CD4-positive, alpha-beta T cell treated with Interleukin-1 beta for 1 hour (primary cell): ENCODE results near the gene COPB1.

Source experiments
- DNase-seq, 2 donors: peaks; one replicate each; pipeline ENCODE4 v3.0.0-alpha.2; 2020 to 2022

The COPB1 gene

GRCh38 chr11:14502039-14502438 lies 2.4 kb upstream of the COPB1 start:
- DNase-seq, result no peak

GRCh38 chr11:14500181-14500651 lies 605 bp upstream of the COPB1 start:
- DNase-seq, result peak; percentile 47 to 67

- no peak for DNase-seq
These were observed 442 bp downstream of the COPB1 start for GRCh38 chr11:14499178-14499559.

GRCh38 chr11:14480716-14481115 lies 18.9 kb downstream of the COPB1 start:
- no peak for DNase-seq

- no peak for DNase-seq
These were observed 28.5 kb downstream of the COPB1 start for GRCh38 chr11:14471127-14471526.

DNA sequence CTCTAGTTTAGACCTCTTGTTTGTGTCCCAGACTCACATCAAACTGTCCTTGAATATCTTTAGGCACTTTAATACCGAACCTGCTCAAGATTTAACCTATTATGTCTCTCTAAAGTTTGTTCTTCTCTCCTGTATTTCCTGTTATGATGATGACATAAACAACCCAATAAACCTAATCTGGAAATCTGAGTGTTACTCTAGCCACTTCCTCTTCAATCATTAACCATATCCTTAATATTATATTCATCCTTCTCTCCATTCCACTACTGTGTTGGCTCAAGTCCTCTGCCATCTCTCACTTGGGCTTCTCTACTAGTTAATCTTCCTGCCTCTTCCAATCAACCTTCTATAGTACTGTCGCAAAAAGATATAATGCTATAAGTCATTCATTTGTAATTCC lies 36.0 kb downstream of the COPB1 start:
- DNase-seq, result no peak

DNA sequence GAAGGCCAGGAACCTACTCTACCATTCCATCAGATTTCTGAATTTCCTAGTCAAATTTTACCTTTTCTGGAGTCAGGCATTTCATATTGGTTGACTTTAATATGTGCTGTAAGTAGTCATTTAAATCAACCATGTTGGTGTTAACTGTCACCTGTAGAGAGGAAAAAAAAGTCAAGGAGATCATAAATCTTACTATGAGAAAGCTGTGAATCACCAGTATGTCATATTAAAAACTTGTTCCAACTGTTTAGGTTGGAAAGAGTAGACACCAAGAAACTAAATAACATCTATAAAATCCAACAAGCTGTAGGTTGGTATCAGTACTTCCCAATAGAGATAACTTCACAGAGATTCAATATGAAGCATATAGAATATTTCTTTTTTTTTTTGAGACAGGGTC lies 39.5 kb downstream of the COPB1 start:
- DNase-seq, result no peak

DNA sequence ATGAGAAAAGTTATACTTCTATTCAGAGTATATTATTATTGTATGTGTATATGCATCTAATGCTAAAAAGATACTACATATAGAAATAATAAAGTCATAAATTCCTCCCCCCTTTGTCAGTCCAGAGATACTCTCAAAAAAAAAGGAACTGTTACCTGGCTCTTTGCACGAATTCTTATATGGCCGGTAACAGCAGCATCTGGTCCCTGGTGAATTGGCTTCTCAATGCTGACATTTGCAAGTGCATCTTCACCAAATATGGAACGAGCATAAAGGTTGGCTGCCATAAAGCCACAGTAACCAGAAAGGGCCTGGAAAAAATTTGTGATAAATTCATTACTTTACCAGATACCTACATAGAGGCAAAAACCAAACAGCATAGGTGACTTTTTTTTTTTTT lies 41.2 kb downstream of the COPB1 start:
- DNase-seq, result no peak

- no peak for DNase-seq
These were observed 43.8 kb downstream of the COPB1 start for GRCh38 chr11:14455648-14456430.

DNA sequence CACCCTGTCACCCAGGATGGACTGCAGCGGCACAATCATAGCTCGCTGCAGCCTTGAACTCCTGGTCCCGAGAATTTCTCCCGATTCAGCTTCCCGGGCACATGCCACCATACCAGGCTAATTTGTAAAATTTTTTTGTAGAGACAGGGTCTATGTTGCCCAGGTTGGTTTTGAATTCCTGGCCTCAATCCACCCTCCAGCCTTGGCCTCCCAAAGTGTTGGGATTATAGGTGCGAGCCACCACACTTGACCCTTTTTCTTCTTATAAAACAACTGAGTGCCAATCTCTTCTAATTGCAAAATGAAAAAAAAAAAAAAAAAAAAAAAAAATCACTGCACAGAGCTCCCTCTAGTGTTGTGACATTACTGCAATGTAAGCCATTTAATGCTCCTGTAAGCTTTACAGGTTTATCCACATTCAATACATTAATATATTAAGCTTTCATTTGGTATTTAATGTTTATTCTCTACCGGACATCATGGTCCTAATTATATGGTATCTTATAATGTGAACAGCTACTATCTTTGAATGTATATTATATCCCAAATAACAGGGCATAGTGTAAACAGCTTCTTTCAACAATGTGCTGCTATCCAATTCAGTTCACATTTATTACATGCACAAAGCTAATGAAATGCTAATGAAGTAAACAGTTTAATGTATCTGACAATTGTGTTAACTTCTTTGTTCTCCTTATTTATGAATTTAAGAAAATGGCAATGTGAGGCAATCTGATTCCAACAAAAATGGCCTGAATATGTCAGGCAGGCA lies 44.6 kb downstream of the COPB1 start:
- DNase-seq, result peak in 1 of 2 donors; percentile 16

DNA sequence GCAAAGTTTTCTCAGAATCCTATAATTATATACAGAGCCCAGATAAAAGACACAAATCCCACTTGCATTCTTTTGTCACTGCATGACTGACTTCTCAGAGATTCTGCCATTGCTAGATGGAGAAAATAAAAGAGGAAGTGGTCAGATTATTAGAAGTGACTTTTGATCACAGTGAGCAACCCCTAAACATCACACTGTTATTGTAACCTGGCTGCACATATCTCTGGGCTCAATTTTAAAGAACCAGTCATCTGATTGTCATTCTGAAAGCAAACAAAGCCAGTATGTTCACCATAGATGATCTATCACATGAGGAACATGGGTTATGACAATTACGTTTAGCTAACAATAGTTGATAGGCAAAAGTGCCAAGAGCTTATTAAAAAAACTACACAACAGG lies 47.8 kb downstream of the COPB1 start:
- DNase-seq, result no peak

DNA sequence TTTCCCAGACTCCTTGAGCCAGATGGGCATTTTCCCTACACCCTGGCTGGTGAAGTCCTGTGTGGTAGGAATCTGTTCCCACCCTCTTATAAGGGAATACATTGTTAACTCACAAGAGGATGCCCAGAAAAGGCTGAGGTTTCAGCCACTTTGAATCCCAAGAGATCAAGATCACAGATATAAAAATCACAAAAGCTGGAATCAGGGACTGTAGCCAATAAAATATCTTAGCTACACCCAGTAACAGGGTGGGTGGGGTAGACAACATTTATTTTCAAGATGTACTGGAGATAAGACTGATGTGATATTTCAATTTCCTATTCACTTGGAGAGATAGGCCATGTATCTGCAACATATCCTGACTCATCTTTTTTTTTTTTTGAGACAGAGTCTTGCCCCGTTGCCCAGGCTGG lies 50.3 kb downstream of the COPB1 start:
- no peak for DNase-seq

GRCh38 chr11:14448240-14448639 lies 51.4 kb downstream of the COPB1 start:
- no peak for DNase-seq

DNA sequence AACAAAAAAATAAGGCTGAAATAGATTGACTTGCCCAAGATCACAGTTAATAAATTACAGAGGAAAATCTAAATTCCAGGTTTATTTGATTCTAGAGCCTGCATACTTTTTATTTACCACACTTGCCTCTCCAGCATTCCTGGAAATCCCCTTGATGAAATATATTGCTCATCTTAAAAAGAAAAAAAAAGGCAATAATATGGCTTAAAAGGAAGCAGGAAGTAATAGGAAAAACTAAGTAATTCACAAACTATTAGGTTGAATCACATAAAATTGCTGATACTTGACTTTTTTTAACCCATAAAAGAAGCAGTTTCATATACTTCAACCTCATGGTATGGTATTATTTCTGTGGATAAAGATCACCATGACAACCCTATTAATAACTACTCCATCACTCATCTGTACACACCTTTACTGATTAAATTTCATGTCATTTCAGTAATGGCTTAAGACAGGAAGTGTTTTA lies 52.9 kb downstream of the COPB1 start:
- DNase-seq, result no peak

DNA sequence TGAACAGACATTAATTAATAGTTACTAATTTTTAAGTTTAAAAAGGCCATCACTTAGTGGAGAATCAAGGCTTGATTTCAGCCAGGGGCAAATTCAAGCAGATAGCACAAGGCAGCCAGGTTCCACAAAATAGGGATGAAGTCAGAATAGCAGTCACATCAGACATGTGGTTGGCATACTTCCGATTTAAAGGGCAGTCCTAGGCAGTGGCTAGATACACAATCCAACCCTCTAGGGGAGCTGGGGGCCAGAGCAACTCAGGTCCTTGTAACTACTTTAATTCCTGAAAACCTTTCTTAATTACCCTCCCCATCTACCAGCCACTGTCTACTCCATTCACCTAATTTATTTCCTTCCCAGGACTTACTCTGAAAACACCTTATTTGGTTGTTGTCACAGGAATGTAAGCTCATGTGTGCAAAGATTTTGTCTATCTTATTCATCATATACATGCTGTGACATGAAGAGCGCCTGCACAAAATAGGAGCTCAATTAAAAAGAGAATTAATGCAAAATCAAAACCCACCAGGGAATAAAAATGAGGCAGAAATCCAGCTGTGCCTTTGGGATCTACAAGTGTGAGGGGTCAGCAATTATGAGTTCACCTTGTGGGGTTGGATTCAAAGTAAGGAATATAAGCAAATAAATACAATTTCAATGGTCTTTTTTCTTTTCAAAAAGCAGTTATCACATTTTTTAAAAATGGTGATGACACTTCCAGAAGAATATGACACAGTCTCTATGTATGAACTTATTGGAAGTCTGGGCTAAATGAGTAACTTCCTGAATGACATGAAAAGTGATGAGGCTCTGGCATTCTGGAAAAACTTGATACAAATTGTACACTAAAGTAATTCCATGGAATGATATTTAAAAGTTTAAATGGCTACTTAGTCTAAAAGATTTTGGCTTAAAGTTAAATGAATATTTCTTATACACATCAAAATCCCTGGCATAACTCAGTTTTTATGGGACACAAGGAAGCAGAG lies 53.8 kb downstream of the COPB1 start:
- DNase-seq, result no peak

GRCh38 chr11:14444441-14445189 lies 55.0 kb downstream of the COPB1 start:
- DNase-seq, result no peak

DNA sequence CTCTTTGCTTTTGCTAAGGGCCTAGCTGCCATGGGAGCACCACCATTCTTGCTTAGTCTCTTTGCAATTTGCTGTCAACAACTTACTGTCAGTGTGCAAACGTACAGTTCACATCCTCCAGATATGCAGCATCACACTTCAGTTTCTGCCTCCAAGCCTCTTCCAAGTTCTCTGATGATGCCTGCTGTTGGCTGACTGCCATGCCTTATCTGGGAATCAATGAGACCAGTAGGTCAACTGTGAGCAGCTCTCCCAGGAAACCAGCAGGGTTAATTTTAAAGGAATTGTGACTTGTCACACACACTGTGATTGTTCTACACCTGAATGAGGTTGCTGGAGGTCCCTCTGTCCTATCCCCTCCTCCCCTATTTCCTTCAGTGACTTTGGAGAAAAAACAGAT lies 56.0 kb downstream of the COPB1 start:
- no peak for DNase-seq

- DNase-seq, result peak in 1 of 2 donors; percentile 23
These were observed 63.7 kb downstream of the COPB1 start for GRCh38 chr11:14435717-14436512.

DNA sequence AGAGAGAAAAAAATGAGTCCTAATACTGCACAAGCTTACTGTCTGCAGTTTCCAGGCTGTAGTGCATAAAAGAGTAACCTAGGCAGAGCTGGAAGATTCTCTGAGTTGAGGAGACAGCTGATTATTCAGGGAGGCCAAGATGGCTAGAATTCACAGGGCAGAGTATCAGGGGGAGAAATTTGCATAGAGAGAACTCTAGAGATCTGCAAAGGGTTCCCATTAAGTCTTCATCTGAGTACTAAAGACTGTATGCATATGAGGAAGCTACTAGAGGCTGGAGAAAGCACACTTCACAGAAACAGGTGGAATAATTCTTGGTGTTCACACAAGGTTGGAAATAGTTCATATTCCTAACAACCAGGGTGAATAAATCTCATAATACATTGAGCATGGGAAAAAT lies 74.0 kb downstream of the COPB1 start:
- DNase-seq, result no peak

- DNase-seq, result no peak
These were observed 75.5 kb downstream of the COPB1 start for GRCh38 chr11:14424096-14424495.

- no peak for DNase-seq
These were observed 76.0 kb downstream of the COPB1 start for GRCh38 chr11:14423633-14424032.
